H7 (cell line): ENCODE results near the gene ZGRF1. TPM values are rescaled to one million over a fixed set of nuclear protein-coding genes. Genes with fewer than 3 reads are reported as not detected.
"Not testable (repeated sequence)": the region's sequence is repeated elsewhere in the genome, so short reads cannot be mapped to it uniquely, and the experiment has no call there.

Experiments
- DNase-seq: peaks from one replicate; pipeline ENCODE4 v3.0.0; 2012
- H3K27me3 ChIP-seq: 2 replicates; pipeline ENCODE4 v1.6.0; 2011; ENCODE audit warnings: mild to moderate bottlenecking, low read length; ENCODE audit not compliant: control insufficient read depth, insufficient read depth
- H3K36me3 ChIP-seq: replicated peaks from 2 replicates; pipeline ENCODE4 v1.5.1; 2011; ENCODE audit warnings: low read length; ENCODE audit not compliant: control insufficient read depth, insufficient read depth
- H3K4me3 ChIP-seq: 2 replicates; pipeline ENCODE4 v1.5.1; 2011; ENCODE audit warnings: low read depth, mild to moderate bottlenecking, control low read depth, low read length, moderate library complexity; ENCODE audit not compliant: insufficient read depth
- total RNA-seq: library from RNA; depleted of rRNA; stranded (reverse); fragments of >200 nt; shearing (Covaris generic); gene quantifications from 2 replicates; pipeline ENCODE4 v1.2.3, GENCODE V29; 2014; rRNA removed

The ZGRF1 gene
- total RNA-seq, 1 experiment from 2014 or later, result 25.1 TPM

GRCh38 chr4:112510291-112511092 is 126.2 kb downstream of the ZGRF1 start:
- Histone ChIP-seq H3K4me3 (peak overlapping the region; percentile 25), H3K36me3 (no peaks in the 10 kb centered on the region), H3K27me3 (peaks cover 92% of the 10 kb centered on the region)
- peak; percentile 77 for DNase-seq

- Histone ChIP-seq H3K27me3 (peaks cover 82% of the 10 kb centered on the region), H3K36me3 (no peaks in the 10 kb centered on the region), H3K4me3 (no peak overlapping the region)
- DNase-seq, result peak; percentile 60
These were observed 127.2 kb downstream of the ZGRF1 start for GRCh38 chr4:112509243-112510141.

DNA sequence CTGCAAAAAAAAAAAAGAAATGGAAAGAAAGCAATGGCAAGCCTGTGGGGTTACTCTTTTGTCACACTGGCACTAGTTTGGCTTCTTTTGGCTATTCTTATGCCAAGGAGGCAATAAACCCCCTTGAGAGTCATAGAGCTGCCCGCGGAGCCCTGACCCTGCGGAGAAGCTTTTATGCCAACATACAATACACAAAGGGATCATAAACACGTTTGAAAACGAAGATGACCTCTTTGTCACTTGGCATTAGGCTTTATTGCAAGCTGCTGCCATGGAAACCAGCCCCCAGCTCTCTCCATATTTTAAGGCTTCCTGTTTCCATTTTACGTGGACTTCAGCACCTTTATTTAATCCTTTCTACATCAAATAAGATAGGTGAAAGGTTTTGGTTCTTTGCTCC is 128.4 kb downstream of the ZGRF1 start:
- peaks cover 71% of the 10 kb centered on the region for H3K27me3 ChIP-seq
- no peaks in the 10 kb centered on the region for H3K36me3 ChIP-seq
- no peak for DNase-seq
- no peak overlapping the region for H3K4me3 ChIP-seq

DNA sequence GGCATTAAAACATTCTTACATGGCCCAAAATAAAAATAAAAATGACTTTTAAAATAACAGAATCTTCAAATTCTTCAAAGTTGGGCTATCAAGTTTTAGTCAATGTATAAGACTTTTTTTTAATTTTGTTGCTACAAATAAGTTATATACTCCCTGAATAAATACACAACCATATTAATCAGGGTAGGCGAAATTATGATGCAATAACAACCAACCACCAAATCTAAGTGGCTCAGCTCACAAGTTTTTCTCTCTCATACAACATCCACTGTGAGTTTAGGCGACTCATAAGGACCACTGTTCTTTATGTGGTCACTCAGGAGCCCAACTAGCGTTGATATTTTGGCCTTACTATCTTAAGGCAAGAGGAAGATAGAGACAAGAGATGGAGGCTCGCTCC is 131.9 kb downstream of the ZGRF1 start:
- no peaks in the 10 kb centered on the region for H3K36me3 ChIP-seq
- no peak for DNase-seq
- peaks cover 35% of the 10 kb centered on the region for H3K27me3 ChIP-seq
- H3K4me3 ChIP-seq, result no peak overlapping the region

DNA sequence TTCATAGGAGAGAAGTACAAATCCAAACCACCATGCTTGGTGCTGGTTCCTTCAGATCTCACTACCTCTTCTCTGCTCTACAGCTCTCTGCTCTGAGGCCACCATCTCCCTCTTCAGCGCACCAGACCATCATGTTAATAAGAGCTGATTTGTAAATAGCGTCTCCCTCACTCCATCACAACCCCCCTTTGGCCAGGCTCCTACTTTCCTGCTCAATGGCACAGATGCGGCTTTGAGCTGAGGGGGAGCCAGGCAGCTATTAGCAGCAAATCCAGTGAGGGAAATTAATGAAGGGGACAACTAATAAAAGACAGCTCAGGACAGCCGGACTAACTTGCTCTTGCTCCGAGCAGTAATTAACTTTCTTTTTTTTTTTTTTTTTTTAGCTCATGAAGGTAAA is 133.8 kb downstream of the ZGRF1 start:
- peaks cover 16% of the 10 kb centered on the region for H3K27me3 ChIP-seq
- no peaks in the 10 kb centered on the region for H3K36me3 ChIP-seq
- no peak for DNase-seq
- no peak overlapping the region for H3K4me3 ChIP-seq

GRCh38 chr4:112492321-112492720 is 144.4 kb downstream of the ZGRF1 start:
- H3K27me3 ChIP-seq, result no peaks in the 10 kb centered on the region
- no peaks in the 10 kb centered on the region for H3K36me3 ChIP-seq
- H3K4me3 ChIP-seq, result no peak overlapping the region
- DNase-seq, result no peak

- DNase-seq, H3K27me3 ChIP-seq, H3K36me3 ChIP-seq, H3K4me3 ChIP-seq: not testable (repeated sequence)
These were observed 145.9 kb downstream of the ZGRF1 start for GRCh38 chr4:112490808-112491207.

Other genes starting within 250 kb of the ZGRF1 start
- not detected in 2 replicates for gene NEUROG2, start 120.7 kb downstream of the ZGRF1 start, total RNA-seq
- 28.5 and 68.1 TPM in 2 replicates for gene LARP7, start 234 bp upstream of the ZGRF1 start, total RNA-seq